Measurements from ENCODE around the gene GRM1.

The GRM1 gene

DNA sequence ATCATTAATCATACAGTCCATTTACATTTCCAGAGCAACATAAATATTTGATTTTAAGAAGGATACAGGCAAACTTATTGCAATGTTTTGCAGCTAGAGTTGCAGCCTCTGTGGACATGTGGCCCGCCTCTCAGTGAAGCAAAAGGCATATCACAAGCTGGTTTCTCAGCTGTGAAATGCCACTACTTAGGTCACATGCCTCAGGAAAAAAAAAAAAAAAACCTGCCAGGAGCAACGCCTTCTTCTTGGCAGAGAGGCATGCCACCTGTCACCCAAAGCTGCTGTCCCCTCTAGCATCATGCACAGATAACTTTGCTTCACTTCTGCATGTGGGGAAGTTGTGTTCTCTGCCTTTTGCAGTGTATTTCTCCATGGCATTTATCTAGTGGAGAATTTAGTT, 18.5 kb downstream of the GRM1 start:
- Histone ChIP-seq H3K4me3 (ENCODE audit: low read length) (no peak overlapping the region), H3K9me3 (replicated peaks; ENCODE audit: low read length) (no peaks in the 10 kb centered on the region), H3K4me2 (ENCODE audit: low read length) (no peak overlapping the region), H3K4me1 (ENCODE audit: control insufficient read depth, insufficient read depth, low read length) (no peaks in the 10 kb centered on the region), H3K9ac (ENCODE audit: low read depth, low read length) (no peak overlapping the region), H3K36me3 (ENCODE audit: insufficient read depth, low read length) (no peaks in the 10 kb centered on the region), H3K27me3 (ENCODE audit: control insufficient read depth, insufficient read depth, low read length) (peaks cover 3% of the 10 kb centered on the region)

DNA sequence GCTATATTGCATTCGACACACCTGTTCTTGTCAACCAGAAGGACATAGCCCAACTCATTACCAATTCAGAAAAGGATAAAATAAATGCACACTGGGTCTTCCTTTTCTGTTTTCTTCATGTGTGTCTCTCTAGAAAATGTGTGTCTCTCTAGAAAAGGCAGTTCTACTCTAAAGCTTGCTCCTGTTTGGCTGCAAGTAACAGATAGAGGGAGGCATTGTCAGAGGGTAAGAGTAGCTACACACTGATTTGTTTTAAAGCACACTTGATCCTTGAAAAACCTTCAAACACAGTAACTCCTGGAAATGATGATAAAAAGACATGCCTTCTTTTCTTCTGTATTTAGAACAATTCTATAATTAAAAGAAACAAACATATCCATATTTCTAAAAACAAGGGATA, 21.3 kb downstream of the GRM1 start:
- no peaks in the 10 kb centered on the region for H3K36me3 ChIP-seq (ENCODE audit: insufficient read depth, low read length)
- no peaks in the 10 kb centered on the region for H3K27me3 ChIP-seq (ENCODE audit: control insufficient read depth, insufficient read depth, low read length)
- H3K4me3 ChIP-seq (ENCODE audit: low read length) = no peak overlapping the region
- H3K4me1 ChIP-seq (ENCODE audit: control insufficient read depth, insufficient read depth, low read length) = no peaks in the 10 kb centered on the region
- H3K9me3 ChIP-seq (replicated peaks; ENCODE audit: low read length) = no peaks in the 10 kb centered on the region
- no peak overlapping the region for H3K4me2 ChIP-seq (ENCODE audit: low read length)
- no peak overlapping the region for H3K9ac ChIP-seq (ENCODE audit: low read depth, low read length)

- H3K9ac ChIP-seq (ENCODE audit: low read depth, low read length) = no peak overlapping the region
- H3K36me3 ChIP-seq (ENCODE audit: insufficient read depth, low read length) = no peaks in the 10 kb centered on the region
- H3K4me3 ChIP-seq (ENCODE audit: low read length) = no peak overlapping the region
- H3K27me3 ChIP-seq (ENCODE audit: control insufficient read depth, insufficient read depth, low read length) = no peaks in the 10 kb centered on the region
- no peak overlapping the region for H3K4me2 ChIP-seq (ENCODE audit: low read length)
- H3K9me3 ChIP-seq (replicated peaks; ENCODE audit: low read length) = no peaks in the 10 kb centered on the region
- no peaks in the 10 kb centered on the region for H3K4me1 ChIP-seq (ENCODE audit: control insufficient read depth, insufficient read depth, low read length)
Observed at GRCh38 chr6:146056506-146056905, 27.6 kb downstream of the GRM1 start.

- Histone ChIP-seq H3K9ac (ENCODE audit: low read depth, low read length) (no peak overlapping the region), H3K36me3 (ENCODE audit: insufficient read depth, low read length) (no peaks in the 10 kb centered on the region), H3K9me3 (replicated peaks; ENCODE audit: low read length) (no peaks in the 10 kb centered on the region), H3K4me1 (ENCODE audit: control insufficient read depth, insufficient read depth, low read length) (no peaks in the 10 kb centered on the region), H3K4me3 (ENCODE audit: low read length) (no peak overlapping the region), H3K4me2 (ENCODE audit: low read length) (no peak overlapping the region), H3K27me3 (ENCODE audit: control insufficient read depth, insufficient read depth, low read length) (no peaks in the 10 kb centered on the region)
Observed at GRCh38 chr6:146065690-146066089, 36.8 kb downstream of the GRM1 start.

GRCh38 chr6:146066506-146066905, 37.6 kb downstream of the GRM1 start:
- H3K9ac ChIP-seq (ENCODE audit: low read depth, low read length) = no peak overlapping the region
- no peaks in the 10 kb centered on the region for H3K27me3 ChIP-seq (ENCODE audit: control insufficient read depth, insufficient read depth, low read length)
- no peak overlapping the region for H3K4me3 ChIP-seq (ENCODE audit: low read length)
- H3K9me3 ChIP-seq (replicated peaks; ENCODE audit: low read length) = no peaks in the 10 kb centered on the region
- H3K36me3 ChIP-seq (ENCODE audit: insufficient read depth, low read length) = no peaks in the 10 kb centered on the region
- H3K4me1 ChIP-seq (ENCODE audit: control insufficient read depth, insufficient read depth, low read length) = no peaks in the 10 kb centered on the region
- H3K4me2 ChIP-seq (ENCODE audit: low read length) = no peak overlapping the region

DNA sequence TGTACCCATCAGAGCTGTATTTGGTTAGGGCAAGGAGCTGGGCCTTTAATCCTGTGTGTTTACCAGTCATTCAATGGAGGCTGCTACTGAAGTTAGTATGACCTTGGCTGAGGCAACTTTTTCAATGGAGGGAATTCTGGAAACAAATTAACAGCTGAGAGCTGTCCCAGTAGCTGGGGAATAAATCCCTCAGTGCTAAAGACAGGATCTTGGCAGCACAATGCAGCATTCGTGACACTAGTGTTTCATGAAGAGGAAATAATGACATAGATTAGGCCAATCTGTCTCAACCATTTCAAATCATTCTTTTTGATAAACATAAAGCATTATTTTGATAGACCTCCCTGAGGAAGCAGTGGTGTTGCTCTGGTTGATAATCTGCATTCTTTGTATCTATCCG, 42.9 kb downstream of the GRM1 start:
- Histone ChIP-seq H3K9ac (ENCODE audit: low read depth, low read length) (no peak overlapping the region), H3K36me3 (ENCODE audit: insufficient read depth, low read length) (no peaks in the 10 kb centered on the region), H3K4me3 (ENCODE audit: low read length) (no peak overlapping the region), H3K4me2 (ENCODE audit: low read length) (no peak overlapping the region), H3K9me3 (replicated peaks; ENCODE audit: low read length) (no peaks in the 10 kb centered on the region), H3K27me3 (ENCODE audit: control insufficient read depth, insufficient read depth, low read length) (no peaks in the 10 kb centered on the region), H3K4me1 (ENCODE audit: control insufficient read depth, insufficient read depth, low read length) (no peaks in the 10 kb centered on the region)

- Histone ChIP-seq H3K9me3 (replicated peaks; ENCODE audit: low read length) (no peaks in the 10 kb centered on the region), H3K4me2 (ENCODE audit: low read length) (no peak overlapping the region), H3K36me3 (ENCODE audit: insufficient read depth, low read length) (no peaks in the 10 kb centered on the region), H3K4me3 (ENCODE audit: low read length) (no peak overlapping the region), H3K4me1 (ENCODE audit: control insufficient read depth, insufficient read depth, low read length) (no peaks in the 10 kb centered on the region), H3K27me3 (ENCODE audit: control insufficient read depth, insufficient read depth, low read length) (peaks cover 4% of the 10 kb centered on the region), H3K9ac (ENCODE audit: low read depth, low read length) (no peak overlapping the region)
Observed at GRCh38 chr6:146077992-146078391, 49.1 kb downstream of the GRM1 start.

DNA sequence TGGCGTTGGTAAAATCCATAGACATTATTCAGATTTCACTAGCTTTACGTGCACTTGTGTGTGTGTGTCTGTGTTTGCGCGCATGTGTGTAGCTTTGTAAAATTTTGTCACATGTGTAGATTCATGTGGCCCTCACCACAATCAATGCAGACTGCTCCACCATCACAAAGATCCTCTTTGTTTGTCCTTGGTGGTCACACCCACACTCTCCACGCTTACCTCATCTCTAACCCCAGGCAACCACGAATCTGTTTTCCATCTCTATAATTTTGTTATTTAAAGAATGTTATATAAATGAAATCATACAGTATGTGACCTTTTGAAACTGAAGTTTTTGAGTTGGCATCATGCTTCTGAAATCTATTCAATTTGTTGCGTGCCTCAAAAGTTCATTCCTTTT, 58.5 kb downstream of the GRM1 start:
- Histone ChIP-seq H3K9ac (ENCODE audit: low read depth, low read length) (no peak overlapping the region), H3K36me3 (ENCODE audit: insufficient read depth, low read length) (no peaks in the 10 kb centered on the region), H3K4me3 (ENCODE audit: low read length) (no peak overlapping the region), H3K4me1 (ENCODE audit: control insufficient read depth, insufficient read depth, low read length) (no peaks in the 10 kb centered on the region), H3K4me2 (ENCODE audit: low read length) (no peak overlapping the region), H3K9me3 (replicated peaks; ENCODE audit: low read length) (no peaks in the 10 kb centered on the region), H3K27me3 (ENCODE audit: control insufficient read depth, insufficient read depth, low read length) (no peaks in the 10 kb centered on the region)

GRCh38 chr6:146090474-146090873, 61.6 kb downstream of the GRM1 start:
- peaks cover 5% of the 10 kb centered on the region for H3K27me3 ChIP-seq (ENCODE audit: control insufficient read depth, insufficient read depth, low read length)
- H3K9ac ChIP-seq (ENCODE audit: low read depth, low read length) = no peak overlapping the region
- H3K4me3 ChIP-seq (ENCODE audit: low read length) = no peak overlapping the region
- no peaks in the 10 kb centered on the region for H3K36me3 ChIP-seq (ENCODE audit: insufficient read depth, low read length)
- no peaks in the 10 kb centered on the region for H3K4me1 ChIP-seq (ENCODE audit: control insufficient read depth, insufficient read depth, low read length)
- no peaks in the 10 kb centered on the region for H3K9me3 ChIP-seq (replicated peaks; ENCODE audit: low read length)
- H3K4me2 ChIP-seq (ENCODE audit: low read length) = no peak overlapping the region

GRCh38 chr6:146092961-146093686, 64.3 kb downstream of the GRM1 start:
- H3K36me3 ChIP-seq (ENCODE audit: insufficient read depth, low read length) = no peaks in the 10 kb centered on the region
- peaks cover 5% of the 10 kb centered on the region for H3K27me3 ChIP-seq (ENCODE audit: control insufficient read depth, insufficient read depth, low read length)
- no peak overlapping the region for H3K4me2 ChIP-seq (ENCODE audit: low read length)
- H3K9me3 ChIP-seq (replicated peaks; ENCODE audit: low read length) = no peaks in the 10 kb centered on the region
- no peak overlapping the region for H3K4me3 ChIP-seq (ENCODE audit: low read length)
- no peaks in the 10 kb centered on the region for H3K4me1 ChIP-seq (ENCODE audit: control insufficient read depth, insufficient read depth, low read length)
- no peak overlapping the region for H3K9ac ChIP-seq (ENCODE audit: low read depth, low read length)

DNA sequence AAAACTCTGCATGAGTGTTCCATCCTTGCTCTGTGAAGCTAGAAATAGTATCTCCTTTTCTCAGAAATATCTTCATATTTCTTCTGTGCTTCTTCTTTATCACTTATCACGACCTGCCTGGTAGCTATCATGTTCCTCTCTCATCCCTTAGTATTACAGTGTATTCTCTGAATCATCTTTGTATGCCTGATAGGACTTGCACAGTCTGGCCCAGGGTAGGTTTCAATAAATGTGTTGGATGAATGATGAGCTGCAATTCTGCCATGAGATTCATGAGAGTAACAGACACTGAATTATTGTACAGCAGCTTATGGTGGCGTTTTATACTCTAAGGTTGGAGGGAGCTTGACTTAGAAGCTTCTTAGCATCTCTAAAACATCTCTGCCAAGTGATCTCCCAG, 66.6 kb downstream of the GRM1 start:
- H3K4me2 ChIP-seq (ENCODE audit: low read length) = no peak overlapping the region
- no peaks in the 10 kb centered on the region for H3K4me1 ChIP-seq (ENCODE audit: control insufficient read depth, insufficient read depth, low read length)
- H3K27me3 ChIP-seq (ENCODE audit: control insufficient read depth, insufficient read depth, low read length) = peaks cover 5% of the 10 kb centered on the region
- no peak overlapping the region for H3K4me3 ChIP-seq (ENCODE audit: low read length)
- H3K9ac ChIP-seq (ENCODE audit: low read depth, low read length) = no peak overlapping the region
- no peaks in the 10 kb centered on the region for H3K9me3 ChIP-seq (replicated peaks; ENCODE audit: low read length)
- H3K36me3 ChIP-seq (ENCODE audit: insufficient read depth, low read length) = no peaks in the 10 kb centered on the region

DNA sequence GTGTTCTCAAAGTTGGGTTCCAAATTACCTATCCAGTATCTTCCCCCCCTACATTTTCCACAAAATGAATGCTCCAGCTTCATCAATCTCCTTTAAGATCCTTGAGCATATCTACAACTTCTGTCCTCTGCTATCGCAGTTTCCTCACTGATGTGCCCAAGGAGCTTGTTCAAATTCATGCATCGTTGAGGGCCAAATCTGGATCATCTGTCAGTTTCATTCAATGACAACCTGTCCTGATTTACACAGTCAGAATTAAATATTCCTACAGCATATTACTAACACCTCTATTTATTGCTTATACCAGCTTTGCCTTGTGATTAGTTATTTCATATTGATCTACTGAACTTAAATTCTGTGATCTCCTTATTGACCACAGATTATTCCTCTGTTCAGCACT, 68.7 kb downstream of the GRM1 start:
- H3K4me3 ChIP-seq (ENCODE audit: low read length) = no peak overlapping the region
- no peak overlapping the region for H3K9ac ChIP-seq (ENCODE audit: low read depth, low read length)
- no peaks in the 10 kb centered on the region for H3K4me1 ChIP-seq (ENCODE audit: control insufficient read depth, insufficient read depth, low read length)
- H3K27me3 ChIP-seq (ENCODE audit: control insufficient read depth, insufficient read depth, low read length) = peaks cover 5% of the 10 kb centered on the region
- H3K9me3 ChIP-seq (replicated peaks; ENCODE audit: low read length) = no peaks in the 10 kb centered on the region
- no peaks in the 10 kb centered on the region for H3K36me3 ChIP-seq (ENCODE audit: insufficient read depth, low read length)
- H3K4me2 ChIP-seq (ENCODE audit: low read length) = no peak overlapping the region
